OCI-LY1 (cell line): ENCODE data around the gene XPA.

Source experiments
- CTCF ChIP-seq: fragments of 200-600 bp; sonication (generic), shearing (Covaris generic); IDR thresholded peaks from 2 replicates; pipeline ENCODE4 v1.5.1; 2017; ENCODE audit warnings: mild to moderate bottlenecking, antibody characterized with exemption, low read length, moderate library complexity, mixed read lengths
- EZH2 ChIP-seq: fragments of 200-600 bp; sonication (generic), shearing (Covaris generic); IDR thresholded peaks from 2 replicates; pipeline ENCODE4 v1.8.0; 2017; ENCODE audit warnings: borderline replicate concordance, mixed run types, mild to moderate bottlenecking, antibody characterized with exemption, low read length, moderate library complexity, mixed read lengths

- TF ChIP-seq CTCF: no peak
- TF ChIP-seq EZH2: no peak
These were observed 66.5 kb downstream of the XPA start for GRCh38 chr9:97630591-97630990.
